ENCODE results near the gene POLE2.

POLE2 gene

DNA sequence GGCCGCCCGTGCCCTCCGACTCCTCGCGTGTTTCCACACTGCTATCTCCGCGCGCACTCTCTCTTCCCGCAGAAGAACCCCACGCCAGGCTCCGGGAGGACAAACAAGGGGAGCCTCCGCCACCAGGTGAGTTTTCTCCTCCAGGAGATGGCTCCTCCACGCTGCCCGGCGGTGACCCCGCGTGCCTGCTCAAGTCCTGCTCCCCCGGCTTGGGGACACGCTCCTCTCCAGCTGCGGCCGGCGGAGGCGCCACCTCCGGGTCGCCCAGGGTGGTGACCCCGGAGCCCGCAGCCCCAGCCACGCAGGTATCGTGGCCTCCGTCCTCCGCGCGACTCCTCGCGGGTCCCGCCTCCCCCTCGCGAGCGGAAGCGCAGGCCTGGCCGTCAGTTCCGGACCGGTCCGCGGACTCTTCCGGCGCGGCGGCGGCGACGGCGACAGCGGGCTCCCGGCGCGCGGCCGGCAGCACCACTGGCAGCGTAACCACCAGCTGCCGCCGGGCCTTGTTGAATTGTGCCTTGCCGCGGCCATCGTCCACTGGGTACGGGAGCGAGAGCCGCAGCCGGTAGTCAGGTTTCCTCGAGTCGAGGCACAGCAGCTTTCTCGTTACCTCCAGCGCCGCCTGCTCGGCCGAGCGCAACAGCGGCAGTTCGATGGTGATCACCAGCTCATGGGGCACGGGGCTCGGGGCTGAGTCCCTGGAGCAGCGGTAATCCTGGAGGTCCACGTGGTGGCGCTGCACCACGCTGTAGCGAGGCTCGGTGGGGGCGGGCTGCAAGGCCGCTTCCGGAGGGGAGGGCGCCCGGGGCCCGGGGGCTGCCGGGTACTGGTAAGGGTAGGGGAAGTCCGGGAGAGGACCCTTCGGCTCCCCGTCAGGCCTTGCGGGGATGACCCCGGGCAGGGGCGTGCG, 54.1 kb downstream of the POLE2 start:
- TF ChIP-seq, protein P1, sequence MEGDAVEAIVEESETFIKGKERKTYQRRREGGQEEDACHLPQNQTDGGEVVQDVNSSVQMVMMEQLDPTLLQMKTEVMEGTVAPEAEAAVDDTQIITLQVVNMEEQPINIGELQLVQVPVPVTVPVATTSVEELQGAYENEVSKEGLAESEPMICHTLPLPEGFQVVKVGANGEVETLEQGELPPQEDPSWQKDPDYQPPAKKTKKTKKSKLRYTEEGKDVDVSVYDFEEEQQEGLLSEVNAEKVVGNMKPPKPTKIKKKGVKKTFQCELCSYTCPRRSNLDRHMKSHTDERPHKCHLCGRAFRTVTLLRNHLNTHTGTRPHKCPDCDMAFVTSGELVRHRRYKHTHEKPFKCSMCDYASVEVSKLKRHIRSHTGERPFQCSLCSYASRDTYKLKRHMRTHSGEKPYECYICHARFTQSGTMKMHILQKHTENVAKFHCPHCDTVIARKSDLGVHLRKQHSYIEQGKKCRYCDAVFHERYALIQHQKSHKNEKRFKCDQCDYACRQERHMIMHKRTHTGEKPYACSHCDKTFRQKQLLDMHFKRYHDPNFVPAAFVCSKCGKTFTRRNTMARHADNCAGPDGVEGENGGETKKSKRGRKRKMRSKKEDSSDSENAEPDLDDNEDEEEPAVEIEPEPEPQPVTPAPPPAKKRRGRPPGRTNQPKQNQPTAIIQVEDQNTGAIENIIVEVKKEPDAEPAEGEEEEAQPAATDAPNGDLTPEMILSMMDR (conservative IDR thresholded peaks at IDR 0.05), result peak; percentile 92
- H3K27ac ChIP-seq, result peak overlapping the region; percentile 95

GRCh38 chr14:49623941-49624839, 63.8 kb downstream of the POLE2 start:
- TF ChIP-seq, protein P1 (conservative IDR thresholded peaks at IDR 0.05), result no peak

DNA sequence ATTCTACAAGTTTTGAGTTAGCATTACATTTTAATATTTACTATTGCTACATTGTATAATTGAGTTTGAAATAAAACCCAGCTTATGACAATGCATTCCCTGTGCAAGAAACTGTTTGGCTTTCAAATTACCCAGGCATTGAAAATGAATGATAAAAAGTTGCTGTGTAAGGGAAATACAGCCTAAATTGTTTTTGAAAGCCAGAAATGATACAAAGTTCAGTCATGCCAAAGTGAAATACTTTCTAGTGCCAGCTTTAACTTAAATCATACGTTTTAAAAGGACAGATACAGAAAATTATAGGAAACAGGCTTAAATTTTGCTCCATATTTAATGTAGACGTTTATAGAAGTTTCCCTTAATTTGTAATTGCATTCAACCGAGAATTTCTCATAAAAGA, 64.6 kb downstream of the POLE2 start:
- TF ChIP-seq, protein P1 (conservative IDR thresholded peaks at IDR 0.05), result no peak
- H3K27ac ChIP-seq, result peak overlapping the region; percentile 48

More at GRCh38 chr14:49623941-49624839, 63.8 kb downstream of the POLE2 start:
- H3K27ac ChIP-seq, result peak overlapping the region; percentile 48

GRCh38 chr14:49622022-49622607, 65.9 kb downstream of the POLE2 start:
- peak overlapping the region; percentile 94 for H3K27ac ChIP-seq
- TF ChIP-seq, protein P1 (conservative IDR thresholded peaks at IDR 0.05), result no peak

DNA sequence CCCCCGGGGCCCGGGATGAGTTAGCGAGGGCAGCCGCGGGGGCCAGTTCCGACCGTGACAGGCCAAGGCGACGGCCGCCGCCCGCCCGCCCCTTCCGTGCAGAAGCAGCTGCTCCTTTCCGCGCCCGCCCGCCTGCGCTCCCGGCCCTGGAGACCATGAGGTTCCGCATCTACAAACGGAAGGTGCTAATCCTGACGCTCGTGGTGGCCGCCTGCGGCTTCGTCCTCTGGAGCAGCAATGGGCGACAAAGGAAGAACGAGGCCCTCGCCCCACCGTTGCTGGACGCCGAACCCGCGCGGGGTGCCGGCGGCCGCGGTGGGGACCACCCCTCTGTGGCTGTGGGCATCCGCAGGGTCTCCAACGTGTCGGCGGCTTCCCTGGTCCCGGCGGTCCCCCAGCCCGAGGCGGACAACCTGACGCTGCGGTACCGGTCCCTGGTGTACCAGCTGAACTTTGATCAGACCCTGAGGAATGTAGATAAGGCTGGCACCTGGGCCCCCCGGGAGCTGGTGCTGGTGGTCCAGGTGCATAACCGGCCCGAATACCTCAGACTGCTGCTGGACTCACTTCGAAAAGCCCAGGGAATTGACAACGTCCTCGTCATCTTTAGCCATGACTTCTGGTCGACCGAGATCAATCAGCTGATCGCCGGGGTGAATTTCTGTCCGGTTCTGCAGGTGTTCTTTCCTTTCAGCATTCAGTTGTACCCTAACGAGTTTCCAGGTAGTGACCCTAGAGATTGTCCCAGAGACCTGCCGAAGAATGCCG, 66.7 kb downstream of the POLE2 start:
- H3K27ac ChIP-seq, result peak overlapping the region; percentile 94
- TF ChIP-seq, protein P1 (conservative IDR thresholded peaks at IDR 0.05), result no peak

- H3K27ac ChIP-seq, result peak within 1 kb of the TSS; percentile 94
- TF ChIP-seq, protein P1 (conservative IDR thresholded peaks at IDR 0.05), result no peak; the same call in 1 of the 2 replicates
Observed at GRCh38 chr14:49620182-49621113, 67.6 kb downstream of the POLE2 start, which contains the start of the genes MGAT2 and RPL36AL. Gene MGAT2, plus strand, starts transcription at chr14:49620799. Its CDS starts 470 bp downstream, at chr14:49621269. Gene RPL36AL, minus strand, starts transcription at chr14:49620626. Its CDS starts 1,522 bp downstream, at chr14:49619104.

All from VCaP (cell line).